ENCODE data around the gene WWC2.

- TF ChIP-seq, protein P1, sequence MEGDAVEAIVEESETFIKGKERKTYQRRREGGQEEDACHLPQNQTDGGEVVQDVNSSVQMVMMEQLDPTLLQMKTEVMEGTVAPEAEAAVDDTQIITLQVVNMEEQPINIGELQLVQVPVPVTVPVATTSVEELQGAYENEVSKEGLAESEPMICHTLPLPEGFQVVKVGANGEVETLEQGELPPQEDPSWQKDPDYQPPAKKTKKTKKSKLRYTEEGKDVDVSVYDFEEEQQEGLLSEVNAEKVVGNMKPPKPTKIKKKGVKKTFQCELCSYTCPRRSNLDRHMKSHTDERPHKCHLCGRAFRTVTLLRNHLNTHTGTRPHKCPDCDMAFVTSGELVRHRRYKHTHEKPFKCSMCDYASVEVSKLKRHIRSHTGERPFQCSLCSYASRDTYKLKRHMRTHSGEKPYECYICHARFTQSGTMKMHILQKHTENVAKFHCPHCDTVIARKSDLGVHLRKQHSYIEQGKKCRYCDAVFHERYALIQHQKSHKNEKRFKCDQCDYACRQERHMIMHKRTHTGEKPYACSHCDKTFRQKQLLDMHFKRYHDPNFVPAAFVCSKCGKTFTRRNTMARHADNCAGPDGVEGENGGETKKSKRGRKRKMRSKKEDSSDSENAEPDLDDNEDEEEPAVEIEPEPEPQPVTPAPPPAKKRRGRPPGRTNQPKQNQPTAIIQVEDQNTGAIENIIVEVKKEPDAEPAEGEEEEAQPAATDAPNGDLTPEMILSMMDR (tag by site-specific recombination; IDR thresholded peaks at IDR 0.05): no peak
- no peak for TF ChIP-seq ZBTB26 (tag by site-specific recombination; optimal IDR thresholded peaks at IDR 0.05)
- TF ChIP-seq ZNF768 (tag by site-specific recombination; IDR thresholded peaks at IDR 0.05): no peak
- TF ChIP-seq AEBP2 (tag by site-specific recombination; IDR thresholded peaks at IDR 0.05; ENCODE audit: borderline replicate concordance): no peak
- no peak for TF ChIP-seq ZNF10 (tag by site-specific recombination; IDR thresholded peaks at IDR 0.05)
Observed at GRCh38 chr4:183106839-183107238, 7.8 kb downstream of the WWC2 start.
